Ureter (tissue), 1 donor: ENCODE measurements around the gene RPTOR. TPM values are rescaled to one million over a fixed set of nuclear protein-coding genes. Genes with fewer than 3 reads are reported as not detected.

Source experiments
- DNase-seq: peaks from one replicate; pipeline ENCODE4 v3.0.0-alpha.2; 2020; ENCODE audit warnings: low spot score
- total RNA-seq: library from RNA; stranded (reverse); gene quantifications from one replicate; pipeline ENCODE4 v1.2.4, GENCODE V29; 2023
- donor health status: DM: yes; HTN: yes; CAD: no.

Gene RPTOR
- total RNA-seq, 1 donor from 2014 or later = 64.2 TPM

- no peak for DNase-seq
Measured at GRCh38 chr17:80907281-80907680, 362.6 kb downstream of the RPTOR start.

GRCh38 chr17:80908211-80908610, 363.6 kb downstream of the RPTOR start:
- DNase-seq = no peak

GRCh38 chr17:80908776-80909175, 364.1 kb downstream of the RPTOR start:
- no peak for DNase-seq

- DNase-seq = no peak
Measured at GRCh38 chr17:80909635-80910034, 365.0 kb downstream of the RPTOR start.

- DNase-seq = no peak
Measured at GRCh38 chr17:80910043-80910442, 365.4 kb downstream of the RPTOR start.

GRCh38 chr17:80912476-80912875, 367.8 kb downstream of the RPTOR start:
- DNase-seq = no peak

GRCh38 chr17:80913928-80914821, 369.5 kb downstream of the RPTOR start:
- DNase-seq = no peak

- DNase-seq = no peak
Measured at GRCh38 chr17:80916246-80916645, 371.6 kb downstream of the RPTOR start.

GRCh38 chr17:80917716-80918560, 373.3 kb downstream of the RPTOR start:
- DNase-seq = no peak

GRCh38 chr17:80918731-80919130, 374.1 kb downstream of the RPTOR start:
- DNase-seq = no peak

GRCh38 chr17:80919331-80920311, 375.0 kb downstream of the RPTOR start:
- no peak for DNase-seq

GRCh38 chr17:80920441-80920840, 375.8 kb downstream of the RPTOR start:
- no peak for DNase-seq

GRCh38 chr17:80921159-80921558, 376.5 kb downstream of the RPTOR start:
- DNase-seq = no peak

- no peak for DNase-seq
Measured at GRCh38 chr17:80921741-80922579, 377.3 kb downstream of the RPTOR start.

GRCh38 chr17:80922580-80923160, 378.0 kb downstream of the RPTOR start:
- no peak for DNase-seq

- DNase-seq = no peak
Measured at GRCh38 chr17:80923211-80924110, 378.8 kb downstream of the RPTOR start.

GRCh38 chr17:80924111-80924806, 379.6 kb downstream of the RPTOR start:
- no peak for DNase-seq

GRCh38 chr17:80924807-80925610, 380.4 kb downstream of the RPTOR start:
- no peak for DNase-seq
